ENCODE measurements around the gene SDHB. TPM values are rescaled to one million over a fixed set of nuclear protein-coding genes. Genes with fewer than 3 reads are reported as not detected.

The SDHB gene
- total and polyA plus RNA-seq, 2 donors from 2014 or later: 92.0 to 313 TPM

- H3K4me1 ChIP-seq (ENCODE audit: control insufficient read depth in 2 of 3, insufficient read depth in 2 of 3, low read depth in 1 of 3, low read length in 3 of 3): peaks cover 0 to 3% (median 0%) of the 10 kb centered on the region in 3 donors
- DNase-seq (peak in 2 of 5 donors; percentile 38 to 42), FAIRE-seq (no peak)
- H3K36me3 ChIP-seq (ENCODE audit: control insufficient read depth in 2 of 3, insufficient read depth in 3 of 3, low read length in 3 of 3): no peaks in the 10 kb centered on the region
- H3K4me3 ChIP-seq (ENCODE audit: low read length in 3 of 3): no peak overlapping the region
- H3K9me3 ChIP-seq (ENCODE audit: control insufficient read depth in 2 of 3, insufficient read depth in 1 of 3, low read length in 3 of 3): peaks cover 0 to 2% (median 0%) of the 10 kb centered on the region in 3 donors
- TF ChIP-seq CTCF (IDR thresholded peaks at IDR 0.05; ENCODE audit: borderline replicate concordance, extremely low read depth, insufficient read depth): no peak
- intact Hi-C loops (cut with DNase I): no loop called here
- no peak overlapping the region for H3K27ac ChIP-seq (ENCODE audit: low read depth in 2 of 2, low read length in 2 of 2)
- H3K27me3 ChIP-seq (ENCODE audit: control insufficient read depth, insufficient read depth, low read length): no peaks in the 10 kb centered on the region
- H3K9ac ChIP-seq (ENCODE audit: low read length in 3 of 3): no peak overlapping the region
Observed at GRCh38 chr1:17060306-17060749, 6.5 kb upstream of the SDHB start.

- Histone ChIP-seq H3K27ac (ENCODE audit: low read depth in 2 of 2, low read length in 2 of 2) (no peak overlapping the region), H3K4me3 (ENCODE audit: low read length in 3 of 3) (no peak overlapping the region), H3K36me3 (ENCODE audit: control insufficient read depth in 2 of 3, insufficient read depth in 3 of 3, low read length in 3 of 3) (no peaks in the 10 kb centered on the region), H3K9ac (ENCODE audit: low read length in 3 of 3) (no peak overlapping the region), H3K4me1 (ENCODE audit: control insufficient read depth in 2 of 3, insufficient read depth in 2 of 3, low read depth in 1 of 3, low read length in 3 of 3) (peaks cover 0 to 3% (median 0%) of the 10 kb centered on the region in 3 donors), H3K9me3 (ENCODE audit: control insufficient read depth in 2 of 3, insufficient read depth in 1 of 3, low read length in 3 of 3) (no peaks in the 10 kb centered on the region), H3K27me3 (ENCODE audit: control insufficient read depth, insufficient read depth, low read length) (no peaks in the 10 kb centered on the region)
- FAIRE-seq (no peak), DNase-seq (peak; percentile 74 to 82 (median 76))
- intact Hi-C loops (cut with DNase I): no loop called here
- peak; percentile 67 for TF ChIP-seq CTCF (IDR thresholded peaks at IDR 0.05; ENCODE audit: borderline replicate concordance, extremely low read depth, insufficient read depth)
Observed at GRCh38 chr1:17059391-17060305, 5.8 kb upstream of the SDHB start.

- no peak overlapping the region for H3K9ac ChIP-seq (ENCODE audit: low read length in 3 of 3)
- no peaks in the 10 kb centered on the region for H3K9me3 ChIP-seq (ENCODE audit: control insufficient read depth in 2 of 3, insufficient read depth in 1 of 3, low read length in 3 of 3)
- no peak overlapping the region for H3K27ac ChIP-seq (ENCODE audit: low read depth in 2 of 2, low read length in 2 of 2)
- no peak for FAIRE-seq
- peaks cover 0 to 17% (median 9%) of the 10 kb centered on the region in 3 donors for H3K4me1 ChIP-seq (ENCODE audit: control insufficient read depth in 2 of 3, insufficient read depth in 2 of 3, low read depth in 1 of 3, low read length in 3 of 3)
- no peak for TF ChIP-seq CTCF (IDR thresholded peaks at IDR 0.05; ENCODE audit: borderline replicate concordance, extremely low read depth, insufficient read depth)
- DNase-seq: no peak
- intact Hi-C loops (cut with DNase I): no loop called here
- no peaks in the 10 kb centered on the region for H3K36me3 ChIP-seq (ENCODE audit: control insufficient read depth in 2 of 3, insufficient read depth in 3 of 3, low read length in 3 of 3)
- no peak overlapping the region for H3K4me3 ChIP-seq (ENCODE audit: low read length in 3 of 3)
- H3K27me3 ChIP-seq (ENCODE audit: control insufficient read depth, insufficient read depth, low read length): no peaks in the 10 kb centered on the region
Observed at GRCh38 chr1:17056551-17056950, 2.7 kb upstream of the SDHB start.

All from kidney (tissue), 14 donors.